MCF 10A (cell line): Measurements from ENCODE around the gene GRN. TPM values are rescaled to one million over a fixed set of nuclear protein-coding genes. Genes with fewer than 3 reads are reported as not detected.
A peak's percentile ranks its signal among the peaks of the same experiment; 100 is the strongest.

ENCODE experiments used
- BruUV-seq: library from RNA; stranded (reverse); fragments of 400-500 nt; replicated peaks from 2 replicates; lab custom pipeline; 2021; lab: Mats Ljungman, UMichigan
- CTCF ChIA-PET: fragments of 300-600 bp; sonication (Branson Sonifier 250); formaldehyde crosslinking; extraction: SDS; loops from one replicate; lab custom pipeline; 2021; ENCODE audit warnings: antibody characterized with exemption, inconsistent platforms; lab: Yijun Ruan, JAX
- POLR2A ChIA-PET: fragments of 300-600, 350-650 bp; sonication (Branson Sonifier 250); formaldehyde crosslinking; extraction: SDS; loops from one replicate; lab custom pipeline; 2020; ENCODE audit warnings: antibody characterized with exemption, inconsistent platforms; lab: Yijun Ruan, JAX
- DNase-seq: peaks from one replicate; pipeline ENCODE4 v3.0.0-alpha.2; 2018; ENCODE audit not compliant: unreplicated experiment
- H3K27ac Mint-ChIP-seq: one replicate; pipeline ENCODE4 v1.8.0; 2022; ENCODE audit warnings: mild to moderate bottlenecking, low read depth, mixed read lengths; ENCODE audit not compliant: unreplicated experiment
- H3K27me3 Mint-ChIP-seq: one replicate; pipeline ENCODE4 v1.8.0; 2022; ENCODE audit warnings: mixed read lengths; ENCODE audit not compliant: insufficient read depth, unreplicated experiment
- H3K36me3 Mint-ChIP-seq: one replicate; pipeline ENCODE4 v1.8.0; 2022; ENCODE audit warnings: mild to moderate bottlenecking, moderate library complexity, mixed read lengths; ENCODE audit not compliant: insufficient read depth, unreplicated experiment
- H3K4me1 Mint-ChIP-seq: one replicate; pipeline ENCODE4 v1.8.0; 2022; ENCODE audit warnings: mixed read lengths; ENCODE audit not compliant: insufficient read depth, unreplicated experiment
- H3K4me3 Mint-ChIP-seq: one replicate; pipeline ENCODE4 v1.8.0; 2022; ENCODE audit warnings: mild to moderate bottlenecking, moderate library complexity, mixed read lengths; ENCODE audit not compliant: unreplicated experiment
- H3K9me3 Mint-ChIP-seq: one replicate; pipeline ENCODE4 v1.8.0; 2022; ENCODE audit warnings: mixed read lengths; ENCODE audit not compliant: unreplicated experiment
- CTCF ChIP-seq: fragments of 200-600 bp; IDR thresholded peaks from one replicate; pipeline ENCODE4 v1.8.0; 2022; ENCODE audit warnings: antibody characterized with exemption, mild to moderate bottlenecking; ENCODE audit not compliant: unreplicated experiment
- intact Hi-C: fragments of 100-400 bp; cut with micrococcal nuclease; formaldehyde crosslinking; loops from 2 replicates; pipeline ENCODE4 v1.14.1; 2022
- total RNA-seq: library from RNA; stranded (reverse); gene quantifications from 2 replicates; pipeline ENCODE4 v1.2.3, GENCODE V29; 2022

The GRN gene
- total RNA-seq, 1 experiment from 2014 or later = 143 TPM

DNA sequence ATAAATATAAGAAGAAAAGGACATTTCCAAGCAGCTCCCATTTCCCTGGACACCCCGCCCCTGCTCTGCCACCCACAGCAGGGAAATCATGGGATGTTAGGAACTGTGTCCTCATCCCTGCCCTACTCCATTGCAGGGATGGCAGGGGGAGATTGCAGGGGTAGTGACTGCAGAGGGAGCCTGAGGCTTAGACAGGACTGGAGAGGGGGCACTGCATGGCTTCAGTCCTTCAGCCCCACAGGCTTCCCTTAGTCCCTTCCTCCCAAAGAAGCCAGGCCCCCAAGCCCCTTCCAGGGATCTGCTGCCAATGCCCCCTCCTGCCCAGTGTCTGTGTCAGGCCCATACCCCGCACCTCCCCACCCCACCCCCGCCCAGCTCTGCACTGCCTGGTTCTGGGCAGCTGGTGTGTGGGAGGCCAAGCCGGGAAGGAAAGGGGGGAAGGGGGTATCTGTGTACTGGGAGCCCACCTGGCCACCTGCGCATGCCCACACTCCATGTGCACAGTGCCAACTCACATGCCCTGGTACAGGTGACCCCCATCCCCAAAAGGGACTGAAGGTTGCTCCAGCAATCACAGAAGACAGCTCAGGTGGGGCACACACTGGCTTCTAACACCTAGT, 33.4 kb upstream of the GRN start:
- no TSS peak for BruUV-seq
- POLR2A ChIA-PET = interaction anchor here (0.7 to 0.9 kb wide), 2 partner anchors 10 to 93 kb away, joined by 3 read pairs; no protein-coding TSS in a partner anchor
- no peaks in the 10 kb centered on the region for H3K9me3 Mint-ChIP-seq
- no peak for DNase-seq
- peaks cover 20% of the 10 kb centered on the region for H3K4me1 Mint-ChIP-seq
- peaks cover 23% of the 10 kb centered on the region for H3K27me3 Mint-ChIP-seq
- no peak for TF ChIP-seq CTCF
- H3K27ac Mint-ChIP-seq = no peak overlapping the region
- H3K4me3 Mint-ChIP-seq = no peak overlapping the region
- CTCF ChIA-PET = no interaction called here
- H3K36me3 Mint-ChIP-seq = peaks cover 7% of the 10 kb centered on the region
- intact Hi-C loops = no loop called here

GRCh38 chr17:44312396-44313104, 32.6 kb upstream of the GRN start:
- no peak for DNase-seq
- peaks cover 10% of the 10 kb centered on the region for H3K36me3 Mint-ChIP-seq
- H3K27ac Mint-ChIP-seq = no peak overlapping the region
- peaks cover 14% of the 10 kb centered on the region for H3K27me3 Mint-ChIP-seq
- no peaks in the 10 kb centered on the region for H3K9me3 Mint-ChIP-seq
- CTCF ChIA-PET = interaction anchor here (0.6 to 1.0 kb wide), 2 partner anchors 91 to 139 kb away, joined by 4 to 6 read pairs; no protein-coding TSS in a partner anchor
- TF ChIP-seq CTCF = no peak
- peaks cover 20% of the 10 kb centered on the region for H3K4me1 Mint-ChIP-seq
- intact Hi-C loops = no loop called here
- no TSS peak for BruUV-seq
- POLR2A ChIA-PET = no interaction called here
- H3K4me3 Mint-ChIP-seq = no peak overlapping the region

DNA sequence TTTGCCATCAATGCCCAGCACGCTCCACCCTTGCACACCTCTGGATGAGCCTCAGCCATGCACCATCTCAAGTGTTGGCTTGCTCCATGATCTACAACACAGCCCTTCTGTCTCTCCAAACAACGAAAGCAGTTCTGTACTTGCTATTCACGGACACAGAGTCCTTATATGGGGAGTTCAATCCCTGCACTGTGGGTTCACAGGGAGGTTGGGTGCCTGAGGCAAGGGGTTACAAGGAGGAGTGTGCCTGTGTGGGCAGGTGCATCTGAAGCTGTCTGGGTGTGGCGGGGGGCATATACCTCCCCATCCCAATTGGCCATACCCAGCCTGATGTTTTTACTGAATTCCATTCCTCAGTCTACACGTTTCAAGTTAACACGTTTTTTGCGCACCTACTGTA, 31.1 kb upstream of the GRN start:
- Mint-ChIP-seq H3K27ac (no peak overlapping the region), H3K36me3 (peaks cover 10% of the 10 kb centered on the region), H3K4me1 (peaks cover 20% of the 10 kb centered on the region), H3K4me3 (peak overlapping the region; percentile 28), H3K27me3 (peaks cover 12% of the 10 kb centered on the region), H3K9me3 (no peaks in the 10 kb centered on the region)
- ChIA-PET CTCF (no interaction called here), POLR2A (interaction anchor here (0.6 kb wide), 1 partner anchor 9 kb away, joined by 3 read pairs; no protein-coding TSS in a partner anchor)
- intact Hi-C loops = no loop called here
- DNase-seq = no peak
- BruUV-seq = no TSS peak
- no peak for TF ChIP-seq CTCF

- no peaks in the 10 kb centered on the region for H3K9me3 Mint-ChIP-seq
- ChIA-PET POLR2A (interaction anchor here (0.6 kb wide), 1 partner anchor 9 kb away, joined by 3 read pairs; no protein-coding TSS in a partner anchor), CTCF (interaction anchor here (2.2 kb wide), 1 partner anchor 16 kb away, joined by 10 read pairs; no protein-coding TSS in a partner anchor)
- peak overlapping the region; percentile 28 for H3K4me3 Mint-ChIP-seq
- TF ChIP-seq CTCF = no peak
- H3K27me3 Mint-ChIP-seq = peaks cover 12% of the 10 kb centered on the region
- BruUV-seq = no TSS peak
- intact Hi-C loops = no loop called here
- H3K4me1 Mint-ChIP-seq = peaks cover 15% of the 10 kb centered on the region
- H3K36me3 Mint-ChIP-seq = peaks cover 10% of the 10 kb centered on the region
- DNase-seq = no peak
- H3K27ac Mint-ChIP-seq = no peak overlapping the region
Observed at GRCh38 chr17:44314524-44314868, 30.6 kb upstream of the GRN start.
